GM21423 (cell line): ENCODE measurements around the gene PTPRA.
"Not testable (repeated sequence)": the region's sequence is repeated elsewhere in the genome, so short reads cannot be mapped to it uniquely, and the experiment has no call there.

Source experiments
- ATAC-seq: cut with Tn5 transposase; IDR thresholded peaks from one replicate; pipeline ENCODE4 v1.9.1; 2021; ENCODE audit warnings: mild to moderate bottlenecking, moderate library complexity; ENCODE audit not compliant: unreplicated experiment

The PTPRA gene

DNA sequence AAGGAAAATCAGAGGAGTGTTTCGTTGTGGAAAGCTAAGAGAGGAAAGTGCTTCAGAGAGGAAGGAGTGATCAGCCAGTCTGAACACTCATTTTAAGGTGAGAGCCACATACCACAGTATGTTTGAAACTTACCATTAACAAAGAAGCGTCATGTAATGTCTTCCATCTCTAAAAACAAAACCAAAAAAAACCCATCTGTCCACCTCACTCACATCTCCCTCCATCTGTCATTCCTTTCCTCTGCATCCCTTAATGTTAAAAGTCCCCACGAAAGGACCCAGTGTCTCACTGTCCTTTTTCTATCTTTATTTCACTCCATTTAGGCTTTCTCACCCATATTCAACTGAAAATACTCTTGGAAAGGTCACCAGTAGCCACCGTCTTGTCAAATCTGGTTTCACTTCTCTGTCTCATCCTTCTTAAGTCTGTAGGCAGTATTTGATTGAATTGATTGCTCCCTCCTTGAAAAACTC lies 110.8 kb downstream of the PTPRA start:
- peak; percentile 59 for ATAC-seq

DNA sequence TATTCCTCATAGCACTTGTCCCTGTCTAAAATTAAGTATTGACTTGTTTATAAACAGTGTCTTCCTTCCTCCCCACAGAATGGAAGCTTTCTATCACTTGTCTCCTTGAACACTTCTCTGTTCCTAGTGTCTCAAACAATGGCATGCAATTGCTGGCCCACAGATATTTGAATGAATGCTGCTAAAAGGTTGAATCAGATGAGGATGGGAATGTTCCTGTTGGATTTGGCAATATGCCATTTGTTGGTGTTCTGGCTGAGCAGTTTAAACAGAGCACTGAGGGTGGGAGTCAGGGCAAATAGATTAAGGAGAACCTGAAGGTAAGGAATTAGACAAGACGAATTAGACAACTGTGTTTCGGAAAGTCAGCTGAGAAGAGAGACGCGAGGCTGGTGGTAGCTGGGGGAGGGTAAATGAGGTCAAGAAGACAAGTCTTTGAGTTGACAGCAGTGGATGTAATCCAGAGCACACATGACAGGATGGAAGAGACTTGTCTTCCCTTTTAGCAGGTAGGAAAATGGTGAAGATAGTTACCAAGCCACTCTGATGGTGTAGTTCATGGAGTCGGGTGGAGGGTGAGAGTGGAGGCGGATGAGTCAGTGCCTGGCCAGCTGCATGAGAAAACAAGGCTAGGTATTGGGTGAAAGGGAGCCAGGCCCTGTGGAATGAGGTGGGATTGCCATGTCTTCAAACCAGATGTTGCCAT lies 111.8 kb downstream of the PTPRA start:
- ATAC-seq: no peak

DNA sequence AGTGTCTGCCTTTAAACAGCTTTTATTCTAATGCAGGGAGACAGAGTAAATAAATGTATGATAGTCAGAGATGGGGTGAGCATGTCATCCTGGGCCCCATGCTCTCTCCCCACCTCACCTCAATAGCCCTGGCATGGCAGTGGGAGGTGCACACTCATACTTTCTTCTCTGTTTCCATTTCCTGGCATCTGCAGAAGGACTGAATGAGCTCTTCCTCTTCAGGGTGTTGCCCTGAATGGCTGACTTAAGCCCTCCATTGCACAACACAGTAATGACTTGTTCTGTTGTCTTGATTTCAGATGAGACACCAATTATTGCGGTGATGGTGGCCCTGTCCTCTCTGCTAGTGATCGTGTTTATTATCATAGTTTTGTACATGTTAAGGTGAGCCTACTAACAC lies 113.2 kb downstream of the PTPRA start:
- ATAC-seq: no peak

DNA sequence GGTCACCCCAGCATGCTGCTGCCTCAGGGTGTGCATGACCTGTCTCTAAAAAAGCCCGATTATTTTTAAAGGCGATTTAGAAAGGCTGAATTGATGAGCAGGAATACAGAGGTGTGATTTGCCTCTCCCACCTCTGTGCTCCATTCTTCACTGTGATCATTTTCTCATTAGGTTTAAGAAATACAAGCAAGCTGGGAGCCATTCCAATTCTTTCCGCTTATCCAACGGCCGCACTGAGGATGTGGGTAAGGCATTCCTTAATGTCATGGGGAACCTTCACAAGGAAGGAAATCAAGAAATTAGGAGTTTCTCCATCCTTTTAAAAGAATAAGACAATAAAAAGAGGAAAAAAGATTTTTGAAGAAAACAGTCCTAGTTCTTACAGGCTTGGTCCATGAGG lies 114.6 kb downstream of the PTPRA start:
- ATAC-seq: no peak

DNA sequence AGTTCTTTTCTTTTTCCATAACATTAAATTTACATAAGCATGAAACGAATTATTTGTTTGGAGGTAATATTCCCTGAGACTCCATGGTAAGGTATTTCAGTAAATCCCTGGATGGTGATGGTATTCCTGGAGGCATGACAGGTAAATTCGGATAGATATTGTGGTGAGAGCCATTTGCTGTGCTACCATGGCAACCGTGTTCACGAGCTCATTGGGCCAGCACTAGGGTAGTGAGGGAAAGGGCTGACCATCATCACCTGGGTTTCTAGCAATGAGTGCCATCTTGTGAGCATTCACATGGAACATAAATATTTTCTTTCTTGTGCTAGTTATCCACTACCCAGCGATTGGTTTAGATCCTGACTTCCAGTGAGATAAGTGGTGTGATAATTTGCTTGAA lies 118.3 kb downstream of the PTPRA start:
- ATAC-seq: no peak

DNA sequence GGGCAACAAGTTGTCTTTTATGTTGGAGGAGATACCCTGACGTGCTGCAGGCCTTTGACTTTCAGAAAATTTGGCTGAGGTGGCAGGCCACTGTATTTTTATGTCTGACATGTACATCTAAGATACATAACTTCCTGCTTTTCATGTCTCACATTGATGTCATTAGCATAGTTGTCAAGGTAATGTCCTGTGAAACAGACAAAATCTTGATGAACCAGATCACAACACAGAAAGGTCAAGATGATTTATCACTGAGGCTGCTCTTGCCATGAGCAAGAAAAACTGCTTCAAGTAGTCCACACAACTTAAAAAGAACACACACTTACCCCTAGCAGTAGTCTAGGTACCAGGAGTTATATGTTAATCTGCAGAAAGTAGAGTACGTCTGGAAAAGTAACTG lies 120.0 kb downstream of the PTPRA start:
- ATAC-seq: no peak

DNA sequence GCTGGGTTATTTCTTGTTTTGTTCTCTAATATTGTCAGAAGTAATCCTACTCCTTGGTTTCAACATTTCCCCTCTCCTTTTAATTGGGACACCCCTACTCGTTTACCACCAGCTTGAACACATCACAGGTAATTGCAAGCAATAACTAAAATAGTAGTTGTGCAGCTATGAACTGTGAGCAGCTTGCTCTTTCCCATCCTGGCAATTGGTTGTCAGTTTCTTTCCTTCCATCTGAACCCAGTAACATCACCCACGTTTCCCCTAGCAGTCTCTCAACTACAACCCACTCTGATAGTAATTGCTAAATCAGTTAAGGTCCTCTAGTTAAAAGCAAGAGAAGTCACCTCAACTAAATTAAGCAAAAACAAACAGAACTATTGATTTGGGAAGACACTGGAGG lies 122.5 kb downstream of the PTPRA start:
- no peak for ATAC-seq

DNA sequence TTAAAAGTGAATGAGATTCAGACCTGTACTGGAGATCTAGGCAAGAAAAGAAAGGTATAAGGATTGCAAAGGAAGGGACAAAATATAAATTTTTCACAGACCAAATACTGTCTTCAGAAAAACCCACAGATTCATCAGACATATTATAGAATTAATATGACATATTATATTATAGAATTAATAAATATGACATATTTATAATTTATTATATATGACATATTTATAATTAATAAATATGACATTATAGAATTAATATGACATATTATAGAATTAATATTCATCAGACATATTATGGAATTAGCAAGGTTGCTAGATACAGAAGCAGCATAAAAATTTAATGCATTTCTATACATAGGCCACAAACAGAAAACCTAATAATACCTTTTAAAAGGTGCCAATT lies 125.4 kb downstream of the PTPRA start:
- no peak for ATAC-seq

DNA sequence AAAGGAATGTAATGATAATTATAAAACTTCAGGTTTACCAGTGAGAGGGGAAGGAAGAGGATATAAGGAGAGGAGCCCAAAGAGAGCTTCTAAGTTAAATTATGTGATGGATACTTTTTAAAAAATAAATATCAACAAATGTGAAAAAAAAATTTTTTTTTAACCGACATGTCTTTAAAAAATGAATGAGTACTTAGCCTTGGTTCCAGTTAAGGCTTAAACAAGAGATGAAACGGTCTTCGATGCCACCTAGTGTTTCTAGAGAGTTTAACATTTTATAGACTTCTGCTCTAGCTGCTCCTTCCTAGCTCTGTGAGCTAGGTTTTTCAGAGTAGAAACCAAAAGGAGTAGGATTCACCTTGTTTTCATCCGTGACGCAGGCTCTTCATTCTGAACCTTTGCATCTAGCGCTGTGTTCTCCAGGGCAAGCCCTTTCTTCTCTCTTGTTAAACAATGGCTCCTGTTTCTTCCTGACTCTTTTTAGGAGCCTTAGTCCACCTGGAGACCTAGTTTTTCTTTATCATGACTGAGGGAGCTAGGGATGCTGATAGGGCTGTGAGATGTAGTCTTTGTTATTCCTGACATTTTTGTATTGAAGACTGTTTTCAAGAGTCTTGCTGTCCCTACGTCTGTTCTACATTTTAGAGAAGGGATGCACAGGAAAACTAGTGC lies 127.7 kb downstream of the PTPRA start:
- no peak for ATAC-seq

DNA sequence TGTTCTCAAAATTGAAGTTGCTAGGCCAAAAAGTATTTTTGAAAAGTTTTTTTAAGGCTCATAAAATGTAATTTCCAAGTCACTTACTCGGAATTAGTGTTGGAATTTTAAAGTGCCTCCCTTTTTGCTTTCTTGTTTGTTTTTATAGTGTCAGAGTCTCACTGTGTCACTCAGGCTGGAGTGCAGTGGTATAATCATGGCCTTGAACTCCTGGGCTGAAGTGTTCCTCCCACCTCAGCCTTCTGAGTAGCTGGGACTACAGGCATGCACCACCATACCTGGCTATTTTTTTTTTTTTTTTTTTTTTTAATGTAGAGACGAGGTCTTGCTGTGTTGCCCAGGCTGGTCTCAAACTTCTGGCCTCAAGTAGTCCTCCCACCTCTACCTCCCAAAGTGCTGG lies 130.1 kb downstream of the PTPRA start:
- no peak for ATAC-seq

DNA sequence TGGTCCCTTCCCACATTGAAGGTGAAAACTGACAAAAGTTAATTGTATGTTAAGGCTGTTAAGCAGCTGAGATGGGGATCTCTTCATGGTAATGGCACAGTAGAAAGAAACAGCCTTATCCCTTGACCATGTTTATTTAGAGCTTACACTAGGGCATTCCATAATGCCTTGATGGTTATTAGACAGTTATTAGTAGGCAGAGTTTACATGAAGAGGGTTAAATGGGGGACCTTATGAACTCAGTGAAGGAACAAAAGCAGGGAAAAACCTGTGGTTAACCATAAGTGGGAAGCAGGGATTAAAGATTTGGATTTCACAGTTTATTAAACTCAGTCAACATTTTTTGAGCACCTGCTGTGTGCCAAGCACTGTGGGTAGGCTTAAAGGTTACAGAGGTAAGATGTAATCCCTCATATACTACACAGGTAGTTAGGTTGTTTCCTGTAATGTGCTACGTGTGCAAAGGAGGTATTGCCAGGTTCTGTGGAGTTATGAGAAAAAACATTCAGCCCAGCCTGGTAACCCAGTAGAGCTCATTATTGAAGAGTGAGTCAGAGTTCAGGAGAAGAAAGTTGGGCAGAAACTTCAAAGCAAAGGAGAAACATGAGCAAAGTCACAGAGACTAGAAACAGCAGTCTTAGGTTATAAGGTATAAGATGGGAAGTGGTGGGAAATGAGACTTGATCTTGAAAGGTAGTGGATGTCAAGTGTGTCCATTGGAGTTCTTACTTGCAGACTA lies 137.9 kb downstream of the PTPRA start:
- no peak for ATAC-seq

DNA sequence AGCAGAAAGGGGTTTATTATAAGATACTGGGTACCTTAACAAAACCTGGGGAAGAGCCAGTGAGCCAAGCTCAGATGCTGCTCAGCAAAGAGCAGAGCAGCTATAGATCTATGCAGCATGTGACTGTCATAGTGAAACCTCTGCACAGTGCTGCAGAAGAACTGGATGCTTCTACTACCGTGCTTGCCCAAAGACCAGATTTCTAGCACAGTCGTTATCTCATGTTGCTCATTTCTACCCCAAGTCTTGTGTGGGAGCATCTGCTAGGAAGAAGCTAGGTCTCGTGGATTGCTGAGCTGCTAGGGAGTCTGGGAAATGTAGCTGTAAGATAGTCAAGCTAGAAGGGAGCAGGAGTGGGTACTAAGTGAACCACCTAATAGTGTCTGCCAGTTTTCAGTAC lies 138.5 kb downstream of the PTPRA start:
- ATAC-seq: no peak

DNA sequence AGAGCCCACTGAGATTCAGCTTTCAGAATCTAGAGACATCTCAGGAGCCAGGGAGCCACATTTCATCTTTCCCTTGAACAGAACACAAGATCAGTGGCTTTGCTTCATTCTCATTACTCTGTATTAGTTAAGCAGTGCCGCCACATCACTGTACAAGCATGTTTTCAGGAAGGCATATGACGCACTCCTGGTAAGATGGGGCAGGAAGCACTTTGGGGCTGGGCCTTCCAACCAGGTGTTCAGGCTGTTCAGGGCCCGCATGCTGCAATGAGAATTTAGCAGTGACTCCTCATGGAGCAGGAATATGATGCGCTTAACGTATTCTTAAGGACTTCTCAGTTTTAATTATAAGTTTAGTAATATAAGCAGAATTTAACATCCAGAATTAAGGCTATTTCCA lies 140.5 kb downstream of the PTPRA start:
- no peak for ATAC-seq

DNA sequence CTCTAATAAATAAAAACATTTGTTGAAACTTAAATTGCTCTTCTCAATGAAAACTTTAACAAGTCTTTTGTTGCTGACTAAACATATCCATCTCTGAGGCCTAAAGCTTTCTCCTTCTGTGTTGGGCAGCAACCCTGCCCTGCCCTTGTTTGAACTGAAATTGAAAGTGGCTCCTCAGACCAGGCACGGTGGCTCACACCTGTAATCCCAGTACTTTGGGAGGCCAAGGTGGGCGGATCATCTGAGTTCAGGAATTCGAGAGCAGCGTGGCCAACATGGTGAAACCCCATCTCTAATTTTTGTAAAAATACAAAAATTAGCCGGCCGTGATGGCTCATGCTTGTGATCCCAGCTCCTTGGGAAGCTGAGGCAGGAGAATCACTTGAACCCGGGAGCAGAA lies 140.9 kb downstream of the PTPRA start:
- ATAC-seq: no peak

DNA sequence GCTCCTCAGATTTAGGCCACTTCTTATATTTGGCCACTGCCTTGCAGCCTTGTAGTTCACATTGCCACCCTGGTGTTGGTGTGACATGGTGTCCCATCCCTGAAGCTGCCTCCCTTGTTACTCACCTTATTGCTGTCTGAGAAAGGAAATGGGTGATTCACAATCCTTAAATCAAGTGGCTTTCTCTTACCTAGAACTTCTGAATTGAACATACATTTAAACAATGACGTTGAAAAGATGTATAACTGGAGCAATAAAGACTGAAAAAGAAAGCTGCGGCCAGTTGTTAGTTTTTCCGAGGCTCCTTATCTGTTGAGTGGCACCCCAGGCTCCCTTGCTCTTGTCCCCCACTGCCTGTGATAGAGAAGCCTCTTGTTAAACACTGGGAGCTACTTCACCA lies 141.4 kb downstream of the PTPRA start:
- ATAC-seq: no peak

DNA sequence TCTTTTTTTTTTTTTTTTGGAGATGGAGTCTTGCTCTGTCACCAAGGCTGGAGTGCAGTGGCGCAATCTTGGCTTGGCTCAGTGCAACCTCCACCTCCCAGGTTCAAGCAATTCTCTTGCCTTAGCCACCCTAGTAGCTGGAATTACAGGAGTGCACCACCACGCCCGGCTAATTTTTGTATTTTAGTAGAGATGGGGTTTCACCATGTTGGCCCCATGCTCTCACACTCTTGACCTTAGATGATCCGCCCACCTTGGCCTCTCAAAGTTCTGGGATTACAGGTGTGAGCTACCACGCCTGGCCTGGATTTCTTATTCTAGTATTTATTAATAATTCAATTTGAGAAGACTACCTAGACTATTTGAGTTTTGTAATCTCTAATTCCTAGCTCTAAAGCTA lies 142.0 kb downstream of the PTPRA start:
- not testable (repeated sequence) for ATAC-seq

DNA sequence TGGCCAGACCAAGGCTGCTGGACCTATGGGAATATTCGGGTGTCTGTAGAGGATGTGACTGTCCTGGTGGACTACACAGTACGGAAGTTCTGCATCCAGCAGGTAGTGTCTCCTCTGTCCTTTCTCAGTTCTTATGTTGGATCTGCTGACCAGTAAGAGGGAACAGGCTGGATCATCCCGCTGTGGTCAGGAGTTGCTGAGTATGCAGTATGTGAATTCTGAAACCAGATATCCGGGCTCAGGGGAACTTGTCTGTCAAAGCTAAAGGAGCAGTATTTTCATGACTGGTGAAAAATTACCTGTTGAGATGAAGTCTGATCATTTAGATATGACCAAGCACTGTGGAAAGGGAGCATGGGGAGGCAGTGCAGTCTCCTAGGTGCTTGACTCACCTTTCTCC lies 148.0 kb downstream of the PTPRA start:
- no peak for ATAC-seq

DNA sequence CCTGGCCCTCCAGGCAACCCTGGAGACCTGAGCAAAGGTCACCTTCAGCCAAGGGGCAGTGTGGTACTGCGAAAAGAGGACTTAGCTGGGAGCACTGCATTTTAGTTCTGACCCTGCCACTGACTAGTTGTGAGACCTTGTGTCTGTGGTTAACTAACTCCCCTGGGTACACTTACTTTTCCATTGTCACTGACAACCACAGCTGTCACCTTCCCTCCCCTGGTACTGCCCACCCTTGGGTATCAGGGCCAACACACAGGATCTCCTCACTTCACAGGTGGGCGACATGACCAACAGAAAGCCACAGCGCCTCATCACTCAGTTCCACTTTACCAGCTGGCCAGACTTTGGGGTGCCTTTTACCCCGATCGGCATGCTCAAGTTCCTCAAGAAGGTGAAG lies 148.5 kb downstream of the PTPRA start:
- ATAC-seq: no peak

DNA sequence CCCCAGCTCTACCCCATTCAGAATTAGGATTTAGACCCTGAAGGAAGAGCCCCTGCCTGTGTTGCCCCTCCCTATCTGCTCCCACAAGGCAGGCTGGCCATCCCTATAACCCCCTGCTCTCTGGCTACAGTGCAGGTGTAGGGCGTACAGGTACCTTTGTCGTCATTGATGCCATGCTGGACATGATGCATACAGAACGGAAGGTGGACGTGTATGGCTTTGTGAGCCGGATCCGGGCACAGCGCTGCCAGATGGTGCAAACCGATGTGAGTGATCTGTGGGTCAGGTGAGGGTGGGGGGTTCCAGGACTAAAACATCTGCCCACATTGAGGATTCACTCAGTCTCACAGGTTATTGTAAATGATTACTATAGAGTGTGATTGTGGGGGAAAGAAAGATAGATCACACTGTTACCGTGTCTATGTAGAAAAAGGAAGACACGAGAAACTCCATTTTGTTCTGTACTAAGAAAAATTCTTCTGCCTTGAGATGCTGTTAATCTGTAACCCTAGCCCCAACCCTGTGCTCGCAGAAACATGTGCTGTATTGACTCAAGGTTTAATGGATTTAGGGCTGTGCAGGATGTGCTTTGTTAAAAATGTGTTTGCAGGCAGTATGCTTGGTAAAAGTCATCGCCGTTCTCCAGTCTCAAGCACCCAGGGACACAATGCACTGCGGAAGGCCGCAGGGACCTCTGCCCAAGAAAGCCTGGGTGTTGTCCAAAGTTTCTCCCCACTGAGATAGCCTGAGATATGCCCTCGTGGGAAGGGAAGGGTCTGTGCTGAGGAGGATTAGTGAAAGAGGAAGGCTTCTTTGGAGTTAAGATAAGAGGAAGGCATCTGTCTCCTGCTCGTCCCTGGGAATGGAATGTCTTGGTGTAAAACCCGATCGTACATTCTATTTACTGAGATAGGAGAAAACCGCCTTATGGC lies 149.5 kb downstream of the PTPRA start:
- ATAC-seq: not testable (repeated sequence)

DNA sequence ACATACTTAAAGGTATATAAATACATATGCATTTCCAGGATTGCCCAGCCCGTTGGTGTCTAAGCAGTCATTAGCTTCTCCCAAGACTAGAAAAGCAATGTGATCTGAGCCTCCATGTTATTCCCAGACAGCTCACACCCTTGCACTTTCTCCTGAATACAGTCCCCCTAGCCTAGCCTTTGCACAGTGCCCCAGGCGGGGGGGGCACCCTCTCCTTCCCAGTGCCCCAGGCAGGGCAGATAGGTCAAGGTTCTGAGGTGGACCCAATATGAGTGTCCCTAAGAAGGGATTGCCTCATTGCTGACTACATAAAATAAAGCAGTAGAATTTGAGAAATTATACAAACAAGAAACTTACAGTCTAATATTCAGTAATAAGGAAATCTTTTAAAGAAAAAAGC lies 154.7 kb downstream of the PTPRA start:
- ATAC-seq: no peak
